T-helper 1 cell treated with Interleukin-12 subunit alpha and Interleukin-12 subunit beta and Interleukin-4 antibody, amounts not matched to agents 30 μg/mL and 1 μg/mL, for 36 hours (primary cell): ENCODE measurements around the gene FGR.
A peak's percentile ranks its signal among the peaks of the same experiment; 100 is the strongest.

Source experiments
- H3K27ac Mint-ChIP-seq: one replicate; pipeline ENCODE4 v1.8.0; 2021; ENCODE audit warnings: mild to moderate bottlenecking, mixed read lengths
- H3K27me3 Mint-ChIP-seq: one replicate; pipeline ENCODE4 v1.8.0; 2021; ENCODE audit warnings: low read depth, mixed read lengths
- H3K36me3 Mint-ChIP-seq: one replicate; pipeline ENCODE4 v1.8.0; 2021; ENCODE audit warnings: low read depth, mixed read lengths
- H3K4me1 Mint-ChIP-seq: one replicate; pipeline ENCODE4 v1.8.0; 2021; ENCODE audit warnings: low read depth, mixed read lengths
- H3K4me3 Mint-ChIP-seq: one replicate; pipeline ENCODE4 v1.8.0; 2021; ENCODE audit warnings: mild to moderate bottlenecking, moderate library complexity, mixed read lengths
- H3K9me3 Mint-ChIP-seq: one replicate; pipeline ENCODE4 v1.8.0; 2021; ENCODE audit warnings: mixed read lengths

The FGR gene

GRCh38 chr1:27571439-27572018 is 63.5 kb downstream of the FGR start:
- no peak overlapping the region for H3K27ac Mint-ChIP-seq
- H3K36me3 Mint-ChIP-seq, result peaks cover 10% of the 10 kb centered on the region
- no peak overlapping the region for H3K4me3 Mint-ChIP-seq
- no peaks in the 10 kb centered on the region for H3K9me3 Mint-ChIP-seq
- H3K4me1 Mint-ChIP-seq, result peaks cover 24% of the 10 kb centered on the region
- peaks cover 17% of the 10 kb centered on the region for H3K27me3 Mint-ChIP-seq

- Mint-ChIP-seq H3K27me3 (peaks cover 13% of the 10 kb centered on the region), H3K4me1 (peaks cover 29% of the 10 kb centered on the region), H3K27ac (no peak overlapping the region), H3K9me3 (no peaks in the 10 kb centered on the region), H3K36me3 (peaks cover 15% of the 10 kb centered on the region), H3K4me3 (no peak overlapping the region)
Measured at GRCh38 chr1:27570784-27571183, 64.2 kb downstream of the FGR start.

- Mint-ChIP-seq H3K27me3 (peaks cover 13% of the 10 kb centered on the region), H3K4me1 (peaks cover 29% of the 10 kb centered on the region), H3K4me3 (no peak overlapping the region), H3K27ac (no peak overlapping the region), H3K9me3 (no peaks in the 10 kb centered on the region), H3K36me3 (peaks cover 15% of the 10 kb centered on the region)
Measured at GRCh38 chr1:27570356-27570755, 64.6 kb downstream of the FGR start.

GRCh38 chr1:27569506-27570291 is 65.3 kb downstream of the FGR start:
- H3K4me1 Mint-ChIP-seq, result peaks cover 29% of the 10 kb centered on the region
- peak overlapping the region; percentile 68 for H3K27ac Mint-ChIP-seq
- peak overlapping the region; percentile 73 for H3K4me3 Mint-ChIP-seq
- H3K36me3 Mint-ChIP-seq, result peaks cover 15% of the 10 kb centered on the region
- no peaks in the 10 kb centered on the region for H3K9me3 Mint-ChIP-seq
- peaks cover 13% of the 10 kb centered on the region for H3K27me3 Mint-ChIP-seq

GRCh38 chr1:27569088-27569460 is 65.9 kb downstream of the FGR start:
- Mint-ChIP-seq H3K4me1 (peaks cover 27% of the 10 kb centered on the region), H3K9me3 (no peaks in the 10 kb centered on the region), H3K36me3 (peaks cover 10% of the 10 kb centered on the region), H3K27ac (peak overlapping the region; percentile 68), H3K4me3 (peak overlapping the region; percentile 73), H3K27me3 (peaks cover 6% of the 10 kb centered on the region)

GRCh38 chr1:27568300-27569087 is 66.5 kb downstream of the FGR start:
- Mint-ChIP-seq H3K4me1 (peaks cover 28% of the 10 kb centered on the region), H3K36me3 (peaks cover 6% of the 10 kb centered on the region), H3K27ac (peak overlapping the region; percentile 83), H3K9me3 (no peaks in the 10 kb centered on the region), H3K27me3 (peaks cover under 1% of the 10 kb centered on the region), H3K4me3 (peak overlapping the region; percentile 78)

GRCh38 chr1:27567971-27568299 is 67.0 kb downstream of the FGR start:
- Mint-ChIP-seq H3K4me1 (peaks cover 29% of the 10 kb centered on the region), H3K9me3 (no peaks in the 10 kb centered on the region)

GRCh38 chr1:27567146-27567526 is 67.8 kb downstream of the FGR start:
- Mint-ChIP-seq H3K27ac (no peak overlapping the region), H3K36me3 (peaks cover 6% of the 10 kb centered on the region), H3K4me1 (peaks cover 31% of the 10 kb centered on the region), H3K9me3 (no peaks in the 10 kb centered on the region), H3K27me3 (no peaks in the 10 kb centered on the region), H3K4me3 (no peak overlapping the region)

More at GRCh38 chr1:27567971-27568299, 67.0 kb downstream of the FGR start:
- peak overlapping the region; percentile 78 for H3K4me3 Mint-ChIP-seq
- peak overlapping the region; percentile 83 for H3K27ac Mint-ChIP-seq
- H3K27me3 Mint-ChIP-seq, result no peaks in the 10 kb centered on the region
- H3K36me3 Mint-ChIP-seq, result peaks cover 6% of the 10 kb centered on the region

- Mint-ChIP-seq H3K27me3 (no peaks in the 10 kb centered on the region), H3K9me3 (no peaks in the 10 kb centered on the region), H3K27ac (peak overlapping the region; percentile 32), H3K4me3 (peak overlapping the region; percentile 3), H3K36me3 (peaks cover 6% of the 10 kb centered on the region), H3K4me1 (peaks cover 31% of the 10 kb centered on the region)
Measured at GRCh38 chr1:27566462-27567145, 68.4 kb downstream of the FGR start.

- Mint-ChIP-seq H3K27me3 (no peaks in the 10 kb centered on the region), H3K4me1 (peaks cover 35% of the 10 kb centered on the region), H3K27ac (no peak overlapping the region), H3K4me3 (no peak overlapping the region), H3K9me3 (no peaks in the 10 kb centered on the region), H3K36me3 (peaks cover 6% of the 10 kb centered on the region)
Measured at GRCh38 chr1:27564710-27565649, 70.0 kb downstream of the FGR start.

GRCh38 chr1:27563591-27564471 is 71.2 kb downstream of the FGR start:
- peaks cover 6% of the 10 kb centered on the region for H3K36me3 Mint-ChIP-seq
- no peaks in the 10 kb centered on the region for H3K27me3 Mint-ChIP-seq
- no peak overlapping the region for H3K4me3 Mint-ChIP-seq
- peaks cover 31% of the 10 kb centered on the region for H3K4me1 Mint-ChIP-seq
- H3K27ac Mint-ChIP-seq, result no peak overlapping the region
- no peaks in the 10 kb centered on the region for H3K9me3 Mint-ChIP-seq

- Mint-ChIP-seq H3K27me3 (no peaks in the 10 kb centered on the region), H3K36me3 (peaks cover 5% of the 10 kb centered on the region), H3K9me3 (no peaks in the 10 kb centered on the region), H3K4me1 (peaks cover 31% of the 10 kb centered on the region), H3K4me3 (no peak overlapping the region), H3K27ac (no peak overlapping the region)
Measured at GRCh38 chr1:27563341-27563590, 71.7 kb downstream of the FGR start.
